HepG2 (cell line): ENCODE data around the gene CDK18. TPM values are rescaled to one million over a fixed set of nuclear protein-coding genes. Genes with fewer than 3 reads are reported as not detected.

Source experiments
- GABPA ChIP-seq, 2 experiments: IDR thresholded peaks; 2 replicates each; pipeline ENCODE4 v1.6.1; 2011 to 2016; ENCODE audit warnings: low read depth in 2 of 2, low read length in 1 of 2, missing biosample characterization in 1 of 2, missing genetic modification characterization in 1 of 2
- NFRKB ChIP-seq: fragments of 450-650 bp; IDR thresholded peaks from 2 replicates; pipeline ENCODE4 v1.6.1; 2017
- PRMT3 ChIP-seq: sonication (generic); formaldehyde crosslinking; IDR thresholded peaks from 2 replicates; pipeline ENCODE4 v1.8.1; 2022; ENCODE audit warnings: low read depth, mild to moderate bottlenecking, moderate library complexity, missing genetic modification reagents, borderline replicate concordance
- SAP130 ChIP-seq: IDR thresholded peaks from 2 replicates; pipeline ENCODE4 v1.6.1; 2016; ENCODE audit warnings: low read depth
- SPEN ChIP-seq: sonication (generic); formaldehyde crosslinking; IDR thresholded peaks from 2 replicates; pipeline ENCODE4 v1.5.1; 2020; ENCODE audit warnings: low read depth, mild to moderate bottlenecking, missing genetic modification reagents
- SRSF1 ChIP-seq: fragments of 200-400 bp; formaldehyde crosslinking; optimal IDR thresholded peaks from 2 replicates; pipeline ENCODE3; 2017; ENCODE audit warnings: mild to moderate bottlenecking, low read depth, low read length, moderate library complexity
- TARDBP ChIP-seq: sonication (generic); formaldehyde crosslinking; IDR thresholded peaks from 2 replicates; pipeline ENCODE4 v1.8.0; 2022; ENCODE audit warnings: mild to moderate bottlenecking, missing genetic modification reagents
- ZBTB20 ChIP-seq: sonication (generic); formaldehyde crosslinking; IDR thresholded peaks from 2 replicates; pipeline ENCODE4 v1.8.1; 2023; ENCODE audit warnings: missing genetic modification reagents, low read depth, mild to moderate bottlenecking, borderline replicate concordance
- ZFP36L1 ChIP-seq: sonication (generic); formaldehyde crosslinking; IDR thresholded peaks from 2 replicates; pipeline ENCODE4 v1.8.0; 2022; ENCODE audit warnings: mild to moderate bottlenecking, missing genetic modification reagents, moderate library complexity
- ZNF207 ChIP-seq: fragments of 450-650 bp; IDR thresholded peaks from 2 replicates; pipeline ENCODE4 v1.6.1; 2016; ENCODE audit warnings: antibody characterized with exemption, borderline replicate concordance
- ZNF296 ChIP-seq: sonication (generic); formaldehyde crosslinking; conservative IDR thresholded peaks from 2 replicates; pipeline ENCODE4 v1.5.0; 2020; ENCODE audit warnings: mild to moderate bottlenecking, missing genetic modification reagents
- ZNF3 ChIP-seq: IDR thresholded peaks from 2 replicates; pipeline ENCODE4 v1.7.0; 2017; ENCODE audit warnings: inconsistent platforms
- ZNF501 ChIP-seq: sonication (generic); formaldehyde crosslinking; IDR thresholded peaks from 2 replicates; pipeline ENCODE4 v1.5.1; 2020; ENCODE audit warnings: mild to moderate bottlenecking, moderate library complexity, missing genetic modification reagents
- ZNF672 ChIP-seq: sonication (generic); formaldehyde crosslinking; IDR thresholded peaks from 2 replicates; pipeline ENCODE4 v1.8.1; 2022; ENCODE audit warnings: missing genetic modification reagents
- polyA plus RNA-seq, 8 experiments: library from polyadenylated mRNA; depleted of rRNA in 3 of 8; stranded (reverse) in 7 of 8; unstranded in 1 of 8; fragments of >200 nt; fragmentation: Illumina TruSeq in 4 of 8; extraction: Trizol in 4 of 8; gene quantifications; 2 replicates each; pipeline versions ENCODE4 v1.2.1 to v1.2.3, GENCODE V29; 2011 to 2016; ENCODE audit warnings: low read depth in 4 of 8, missing spikeins in 1 of 8, mixed read lengths in 1 of 8; ENCODE audit not compliant: insufficient read depth in 1 of 8
- total RNA-seq, 5 experiments: library from RNA; depleted of rRNA; stranded (reverse); fragments of >200 nt; fragmentation: Illumina TruSeq; extraction: Trizol; gene quantifications; 2 replicates each; pipeline ENCODE4 v1.2.3, GENCODE V29; 2016; ENCODE audit warnings: low read depth in 1 of 5
- TF ChIP-seq, protein P1 (sequence below): sonication (generic); formaldehyde crosslinking; IDR thresholded peaks from 2 replicates; pipeline ENCODE4 v1.4.0; 2020; ENCODE audit warnings: mild to moderate bottlenecking, missing genetic modification reagents
- TF ChIP-seq, protein P2 (sequence below): sonication (generic); formaldehyde crosslinking; IDR thresholded peaks from 2 replicates; pipeline ENCODE4 v1.4.0; 2020; ENCODE audit warnings: mild to moderate bottlenecking, missing genetic modification reagents
- TF ChIP-seq, protein P3 (sequence below): sonication (generic); formaldehyde crosslinking; IDR thresholded peaks from 2 replicates; pipeline ENCODE4 v1.5.1; 2020; ENCODE audit warnings: missing genetic modification reagents, mild to moderate bottlenecking, borderline replicate concordance

CDK18 gene
- total and polyA plus RNA-seq, 2 of the 13 experiments (the other 11 are each of a cell fraction or from before 2014, with no cell fraction given): 6.4 to 38.8 TPM

DNA sequence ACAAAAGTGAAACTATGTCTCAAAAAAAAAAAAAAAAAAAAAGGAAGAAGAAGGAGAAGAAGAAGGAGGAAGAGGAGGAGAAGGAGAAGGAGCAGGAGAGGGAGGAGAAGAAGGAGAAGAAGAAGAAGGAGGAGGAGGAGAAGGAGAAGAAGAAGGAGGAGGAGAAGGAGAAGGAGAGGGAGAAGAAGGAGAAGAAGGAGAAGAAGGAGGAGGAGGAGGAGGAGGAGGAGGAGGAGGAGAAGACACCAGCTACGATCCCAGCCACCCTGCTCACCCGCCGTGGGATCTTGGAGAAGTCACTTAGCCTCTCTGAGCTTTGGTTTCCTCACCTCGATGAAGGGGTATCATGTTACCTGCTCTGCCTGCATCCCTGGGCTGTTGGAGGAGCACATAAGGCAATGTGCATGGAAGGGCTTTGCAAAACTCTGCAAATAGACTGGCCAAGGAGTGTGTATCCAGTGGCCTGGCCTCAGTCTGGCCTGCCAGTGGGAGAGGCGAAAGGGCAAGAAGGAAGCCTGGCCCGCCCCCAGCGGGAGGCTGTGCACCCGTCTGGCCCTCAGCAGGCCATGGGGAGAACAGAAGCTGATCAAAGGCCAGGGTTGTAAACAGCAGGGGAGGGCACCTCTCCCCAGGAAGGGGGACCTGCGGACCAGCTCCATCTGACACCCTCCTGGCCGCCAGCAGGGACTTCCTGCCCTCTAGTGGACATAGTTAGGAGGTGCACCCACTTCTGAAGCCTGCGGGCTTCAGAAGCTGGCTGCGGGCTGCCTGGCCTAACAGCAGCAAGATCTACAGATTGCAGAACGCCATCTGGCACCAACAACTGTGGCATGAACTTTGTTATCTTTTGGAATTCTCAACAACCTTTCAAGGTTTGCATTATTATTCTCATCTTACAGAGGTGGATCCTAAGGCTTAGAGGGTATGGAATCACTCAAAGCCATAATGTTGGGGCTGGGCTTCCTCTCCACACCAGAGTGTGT, 19.2 kb upstream of the CDK18 start (continued):
- TF ChIP-seq, protein P1, sequence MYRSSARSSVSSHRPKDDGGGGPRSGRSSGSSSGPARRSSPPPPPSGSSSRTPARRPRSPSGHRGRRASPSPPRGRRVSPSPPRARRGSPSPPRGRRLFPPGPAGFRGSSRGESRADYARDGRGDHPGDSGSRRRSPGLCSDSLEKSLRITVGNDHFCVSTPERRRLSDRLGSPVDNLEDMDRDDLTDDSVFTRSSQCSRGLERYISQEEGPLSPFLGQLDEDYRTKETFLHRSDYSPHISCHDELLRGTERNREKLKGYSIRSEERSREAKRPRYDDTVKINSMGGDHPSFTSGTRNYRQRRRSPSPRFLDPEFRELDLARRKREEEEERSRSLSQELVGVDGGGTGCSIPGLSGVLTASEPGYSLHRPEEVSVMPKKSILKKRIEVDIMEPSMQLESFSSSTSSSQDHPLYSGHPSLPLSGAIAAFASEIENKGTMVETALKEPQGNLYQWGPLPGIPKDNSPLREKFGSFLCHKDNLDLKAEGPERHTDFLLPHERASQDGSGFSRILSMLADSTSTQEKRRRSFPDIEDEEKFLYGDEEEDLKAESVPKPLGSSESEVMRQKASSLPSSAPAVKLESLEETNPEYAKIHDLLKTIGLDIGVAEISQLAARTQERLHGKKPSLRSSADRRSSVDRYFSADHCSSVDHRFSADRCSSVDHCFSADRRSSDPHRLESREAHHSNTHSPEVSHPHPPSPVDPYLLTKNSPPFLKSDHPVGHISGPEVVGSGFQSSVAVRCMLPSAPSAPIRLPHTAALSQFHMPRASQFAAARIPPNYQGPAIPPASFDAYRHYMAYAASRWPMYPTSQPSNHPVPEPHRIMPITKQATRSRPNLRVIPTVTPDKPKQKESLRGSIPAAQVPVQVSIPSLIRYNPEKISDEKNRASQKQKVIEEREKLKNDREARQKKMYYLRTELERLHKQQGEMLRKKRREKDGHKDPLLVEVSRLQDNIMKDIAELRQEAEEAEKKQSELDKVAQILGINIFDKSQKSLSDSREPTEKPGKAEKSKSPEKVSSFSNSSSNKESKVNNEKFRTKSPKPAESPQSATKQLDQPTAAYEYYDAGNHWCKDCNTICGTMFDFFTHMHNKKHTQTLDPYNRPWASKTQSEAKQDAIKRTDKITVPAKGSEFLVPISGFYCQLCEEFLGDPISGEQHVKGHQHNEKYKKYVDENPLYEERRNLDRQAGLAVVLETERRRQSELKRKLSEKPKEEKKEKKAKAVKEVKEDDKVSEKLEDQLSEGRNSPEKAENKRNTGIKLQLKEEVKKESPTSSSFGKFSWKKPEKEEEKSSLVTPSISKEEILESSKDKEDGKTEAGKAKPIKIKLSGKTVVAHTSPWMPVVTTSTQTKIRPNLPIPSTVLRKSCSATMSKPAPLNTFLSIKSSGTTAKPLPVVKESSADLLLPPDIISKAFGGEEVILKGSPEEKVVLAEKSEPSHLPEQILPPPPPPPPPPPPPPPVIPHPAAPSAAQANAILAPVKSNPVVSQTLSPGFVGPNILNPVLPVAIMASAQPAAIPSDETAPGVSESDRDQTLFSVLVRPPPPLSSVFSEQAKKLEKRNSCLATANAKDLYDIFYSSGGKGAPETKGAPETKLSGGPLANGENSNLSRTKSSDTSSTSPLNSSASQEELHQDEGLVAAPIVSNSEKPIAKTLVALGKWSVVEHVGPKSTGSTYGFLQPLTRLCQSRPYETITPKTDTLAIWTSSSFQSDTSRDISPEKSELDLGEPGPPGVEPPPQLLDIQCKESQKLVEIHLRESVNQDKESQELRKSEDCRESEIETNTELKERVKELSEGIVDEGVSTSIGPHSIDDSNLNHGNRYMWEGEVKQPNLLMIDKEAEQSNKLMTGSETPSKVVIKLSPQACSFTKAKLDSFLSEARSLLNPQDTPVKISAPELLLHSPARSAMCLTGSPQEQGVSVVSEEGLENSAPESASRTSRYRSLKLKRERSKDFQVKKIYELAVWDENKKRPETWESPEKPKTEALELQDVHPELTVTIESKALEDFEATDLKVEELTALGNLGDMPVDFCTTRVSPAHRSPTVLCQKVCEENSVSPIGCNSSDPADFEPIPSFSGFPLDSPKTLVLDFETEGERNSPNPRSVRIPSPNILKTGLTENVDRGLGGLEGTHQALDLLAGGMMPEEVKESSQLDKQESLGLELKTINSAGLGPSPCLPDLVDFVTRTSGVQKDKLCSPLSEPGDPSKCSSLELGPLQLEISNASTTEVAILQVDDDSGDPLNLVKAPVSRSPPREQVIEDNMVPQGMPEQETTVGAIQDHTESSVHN (CRISPR knock-in tag): peak; percentile 84; the same call in 1 of the 2 replicates
- TF ChIP-seq ZFP36L1 (CRISPR knock-in tag): no peak
- TF ChIP-seq, protein P2, sequence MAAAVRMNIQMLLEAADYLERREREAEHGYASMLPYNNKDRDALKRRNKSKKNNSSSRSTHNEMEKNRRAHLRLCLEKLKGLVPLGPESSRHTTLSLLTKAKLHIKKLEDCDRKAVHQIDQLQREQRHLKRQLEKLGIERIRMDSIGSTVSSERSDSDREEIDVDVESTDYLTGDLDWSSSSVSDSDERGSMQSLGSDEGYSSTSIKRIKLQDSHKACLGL (CRISPR knock-in tag): no peak
- TF ChIP-seq ZNF501 (CRISPR knock-in tag): peak; percentile 89
- no peak for TF ChIP-seq ZBTB20 (CRISPR knock-in tag)
- no peak for TF ChIP-seq SPEN (CRISPR knock-in tag)
- peak; percentile 60 for TF ChIP-seq SAP130 (CRISPR knock-in tag)
- no peak for TF ChIP-seq ZNF672 (CRISPR knock-in tag)
- no peak for TF ChIP-seq GABPA (IDR thresholded peaks at IDR 0.05; ENCODE audit: low read depth, low read length)
- no peak for TF ChIP-seq GABPA (CRISPR knock-in tag; IDR thresholded peaks at IDR 0.05; ENCODE audit: low read depth)
- no peak for TF ChIP-seq ZNF3
- TF ChIP-seq NFRKB: no peak
- TF ChIP-seq, protein P3, sequence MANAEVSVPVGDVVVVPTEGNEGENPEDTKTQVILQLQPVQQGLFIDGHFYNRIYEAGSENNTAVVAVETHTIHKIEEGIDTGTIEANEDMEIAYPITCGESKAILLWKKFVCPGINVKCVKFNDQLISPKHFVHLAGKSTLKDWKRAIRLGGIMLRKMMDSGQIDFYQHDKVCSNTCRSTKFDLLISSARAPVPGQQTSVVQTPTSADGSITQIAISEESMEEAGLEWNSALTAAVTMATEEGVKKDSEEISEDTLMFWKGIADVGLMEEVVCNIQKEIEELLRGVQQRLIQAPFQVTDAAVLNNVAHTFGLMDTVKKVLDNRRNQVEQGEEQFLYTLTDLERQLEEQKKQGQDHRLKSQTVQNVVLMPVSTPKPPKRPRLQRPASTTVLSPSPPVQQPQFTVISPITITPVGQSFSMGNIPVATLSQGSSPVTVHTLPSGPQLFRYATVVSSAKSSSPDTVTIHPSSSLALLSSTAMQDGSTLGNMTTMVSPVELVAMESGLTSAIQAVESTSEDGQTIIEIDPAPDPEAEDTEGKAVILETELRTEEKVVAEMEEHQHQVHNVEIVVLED: peak; percentile 47; the same call in 1 of the 2 replicates
- peak; percentile 63; the same call in 1 of the 2 replicates for TF ChIP-seq TARDBP
- no peak for TF ChIP-seq ZNF207
- no peak for TF ChIP-seq PRMT3 (CRISPR knock-in tag)
- no peak for TF ChIP-seq ZNF296 (CRISPR knock-in tag)
- peak; percentile 57 for TF ChIP-seq SRSF1
